ENCODE results near the gene SLC49A3.
"Not testable (repeated sequence)": the region's sequence is repeated elsewhere in the genome, so short reads cannot be mapped to it uniquely, and the experiment has no call there.

The SLC49A3 gene

GRCh38 chr4:688854-689681 is at the start of gene SLC49A3:
Gene SLC49A3, minus strand, starts transcription at chr4:689151. Its CDS starts 24 bp downstream, at chr4:689127.
- H3K4me3 Mint-ChIP-seq: peak within 1 kb of the TSS; percentile 37
- H3K27me3 Mint-ChIP-seq: no peaks in the 10 kb centered on the region
- no peaks in the 10 kb centered on the region for H3K9me3 Mint-ChIP-seq
- no peaks in the 10 kb centered on the region for H3K36me3 Mint-ChIP-seq (ENCODE audit: low read depth)
- no peak within 1 kb of the TSS for H3K27ac Mint-ChIP-seq
- H3K4me1 Mint-ChIP-seq (ENCODE audit: low read depth): no peaks in the 10 kb centered on the region

DNA sequence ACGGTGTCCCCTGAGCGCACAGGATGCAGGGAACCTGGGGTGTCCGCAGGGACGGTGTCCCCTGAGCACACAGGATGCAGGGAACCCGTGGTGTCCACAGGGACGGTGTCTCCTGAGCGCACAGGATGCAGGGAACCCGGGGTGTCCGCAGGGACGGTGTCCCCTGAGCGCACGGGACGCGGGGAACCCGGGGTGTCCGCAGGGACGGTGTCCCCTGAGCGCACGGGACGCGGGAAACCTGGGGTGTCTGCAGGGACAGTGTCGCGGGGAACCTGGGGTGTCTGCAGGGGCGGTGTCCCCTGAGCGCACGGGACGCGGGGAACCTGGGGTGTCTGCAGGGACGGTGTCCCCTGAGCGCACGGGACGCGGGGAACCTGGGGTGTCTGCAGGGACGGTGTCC is 47.6 kb upstream of the SLC49A3 start:
- H3K36me3 Mint-ChIP-seq (ENCODE audit: low read depth): peaks cover 30% of the 10 kb centered on the region
- not testable (repeated sequence) for H3K27me3 Mint-ChIP-seq; H3K4me1 Mint-ChIP-seq (ENCODE audit: low read depth); H3K9me3 Mint-ChIP-seq; H3K4me3 Mint-ChIP-seq; H3K27ac Mint-ChIP-seq

DNA sequence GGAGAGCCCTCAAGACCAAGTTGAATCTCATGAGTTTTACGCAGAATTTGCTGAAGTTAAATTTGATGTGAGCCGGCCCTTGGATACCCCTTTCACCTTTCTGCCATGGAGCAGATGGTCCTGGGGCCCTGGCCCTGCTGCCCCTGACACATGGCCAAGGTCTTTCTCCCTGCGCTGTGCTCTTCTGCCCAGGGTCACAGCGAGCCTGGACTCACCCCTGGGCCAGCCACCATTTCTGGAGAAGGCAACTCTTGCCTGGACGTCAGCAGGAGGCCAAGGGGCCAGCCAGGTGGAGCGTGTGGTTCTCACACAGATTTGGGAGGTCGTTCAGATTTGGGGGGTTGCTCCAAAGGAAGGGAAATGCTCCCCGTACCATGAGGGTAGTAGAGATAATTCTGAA is 46.6 kb upstream of the SLC49A3 start:
- Mint-ChIP-seq H3K27me3 (no peaks in the 10 kb centered on the region), H3K4me3 (no peak overlapping the region), H3K36me3 (ENCODE audit: low read depth) (peaks cover 34% of the 10 kb centered on the region), H3K4me1 (ENCODE audit: low read depth) (no peaks in the 10 kb centered on the region), H3K9me3 (no peaks in the 10 kb centered on the region), H3K27ac (no peak overlapping the region)

- peaks cover 35% of the 10 kb centered on the region for H3K36me3 Mint-ChIP-seq (ENCODE audit: low read depth)
- H3K4me3 Mint-ChIP-seq: no peak overlapping the region
- no peaks in the 10 kb centered on the region for H3K27me3 Mint-ChIP-seq
- H3K9me3 Mint-ChIP-seq: no peaks in the 10 kb centered on the region
- no peak overlapping the region for H3K27ac Mint-ChIP-seq
- H3K4me1 Mint-ChIP-seq (ENCODE audit: low read depth): no peaks in the 10 kb centered on the region
Observed at GRCh38 chr4:734951-735350, 46.0 kb upstream of the SLC49A3 start.

GRCh38 chr4:734075-734474 is 45.1 kb upstream of the SLC49A3 start:
- H3K4me1 Mint-ChIP-seq (ENCODE audit: low read depth): no peaks in the 10 kb centered on the region
- peaks cover 30% of the 10 kb centered on the region for H3K36me3 Mint-ChIP-seq (ENCODE audit: low read depth)
- H3K4me3 Mint-ChIP-seq: no peak overlapping the region
- no peaks in the 10 kb centered on the region for H3K9me3 Mint-ChIP-seq
- no peak overlapping the region for H3K27ac Mint-ChIP-seq
- H3K27me3 Mint-ChIP-seq: no peaks in the 10 kb centered on the region

- no peaks in the 10 kb centered on the region for H3K9me3 Mint-ChIP-seq
- no peak overlapping the region for H3K27ac Mint-ChIP-seq
- H3K4me1 Mint-ChIP-seq (ENCODE audit: low read depth): no peaks in the 10 kb centered on the region
- peaks cover 30% of the 10 kb centered on the region for H3K36me3 Mint-ChIP-seq (ENCODE audit: low read depth)
- no peak overlapping the region for H3K4me3 Mint-ChIP-seq
- H3K27me3 Mint-ChIP-seq: no peaks in the 10 kb centered on the region
Observed at GRCh38 chr4:733631-733980, 44.7 kb upstream of the SLC49A3 start.

DNA sequence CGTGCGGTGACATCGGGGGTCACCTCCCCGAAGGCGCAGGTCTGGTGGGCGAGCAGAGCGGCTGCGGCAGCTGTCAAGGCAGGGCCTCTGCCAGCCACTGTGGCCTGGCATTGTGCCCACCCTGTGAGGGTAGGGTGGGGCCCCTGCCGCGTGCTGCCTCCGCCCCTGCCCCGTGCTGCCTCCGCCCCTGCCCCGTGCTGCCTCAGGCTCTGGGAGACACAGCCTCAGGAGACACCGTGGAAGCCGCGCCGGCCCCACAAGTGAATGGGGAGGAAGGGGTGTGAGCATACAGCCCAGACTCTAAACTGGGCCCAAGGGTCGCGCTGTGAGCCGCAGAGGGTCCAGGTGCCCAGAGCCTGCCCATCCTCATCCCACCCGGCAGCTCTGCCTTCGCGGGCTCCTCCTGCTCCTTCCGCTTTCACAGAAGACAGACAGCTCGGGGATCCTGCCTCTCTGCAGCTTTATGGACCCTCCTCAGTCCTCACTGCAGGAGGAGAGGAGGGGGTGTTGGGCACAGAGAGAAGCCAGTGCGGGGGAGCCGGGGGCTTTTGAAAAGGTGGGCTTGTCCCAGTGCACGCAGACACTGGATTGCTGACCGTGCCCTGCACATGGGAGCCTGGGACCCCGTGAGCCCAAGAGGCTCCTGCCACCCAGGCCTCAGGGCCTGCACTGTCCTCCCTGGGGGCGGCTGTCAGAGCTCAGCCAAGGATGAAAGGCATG is 44.1 kb upstream of the SLC49A3 start:
- H3K4me3 Mint-ChIP-seq: no peak overlapping the region
- H3K27me3 Mint-ChIP-seq: no peaks in the 10 kb centered on the region
- no peak overlapping the region for H3K27ac Mint-ChIP-seq
- peaks cover 30% of the 10 kb centered on the region for H3K36me3 Mint-ChIP-seq (ENCODE audit: low read depth)
- H3K4me1 Mint-ChIP-seq (ENCODE audit: low read depth): no peaks in the 10 kb centered on the region
- H3K9me3 Mint-ChIP-seq: no peaks in the 10 kb centered on the region

GRCh38 chr4:732486-732885 is 43.5 kb upstream of the SLC49A3 start:
- no peaks in the 10 kb centered on the region for H3K9me3 Mint-ChIP-seq
- peaks cover 28% of the 10 kb centered on the region for H3K36me3 Mint-ChIP-seq (ENCODE audit: low read depth)
- H3K4me3 Mint-ChIP-seq: no peak overlapping the region
- no peaks in the 10 kb centered on the region for H3K27me3 Mint-ChIP-seq
- no peak overlapping the region for H3K27ac Mint-ChIP-seq
- no peaks in the 10 kb centered on the region for H3K4me1 Mint-ChIP-seq (ENCODE audit: low read depth)

- H3K36me3 Mint-ChIP-seq (ENCODE audit: low read depth): peaks cover 23% of the 10 kb centered on the region
- not testable (repeated sequence) for H3K4me1 Mint-ChIP-seq (ENCODE audit: low read depth); H3K9me3 Mint-ChIP-seq; H3K27me3 Mint-ChIP-seq; H3K27ac Mint-ChIP-seq; H3K4me3 Mint-ChIP-seq
Observed at GRCh38 chr4:731954-732353, 43.0 kb upstream of the SLC49A3 start.

DNA sequence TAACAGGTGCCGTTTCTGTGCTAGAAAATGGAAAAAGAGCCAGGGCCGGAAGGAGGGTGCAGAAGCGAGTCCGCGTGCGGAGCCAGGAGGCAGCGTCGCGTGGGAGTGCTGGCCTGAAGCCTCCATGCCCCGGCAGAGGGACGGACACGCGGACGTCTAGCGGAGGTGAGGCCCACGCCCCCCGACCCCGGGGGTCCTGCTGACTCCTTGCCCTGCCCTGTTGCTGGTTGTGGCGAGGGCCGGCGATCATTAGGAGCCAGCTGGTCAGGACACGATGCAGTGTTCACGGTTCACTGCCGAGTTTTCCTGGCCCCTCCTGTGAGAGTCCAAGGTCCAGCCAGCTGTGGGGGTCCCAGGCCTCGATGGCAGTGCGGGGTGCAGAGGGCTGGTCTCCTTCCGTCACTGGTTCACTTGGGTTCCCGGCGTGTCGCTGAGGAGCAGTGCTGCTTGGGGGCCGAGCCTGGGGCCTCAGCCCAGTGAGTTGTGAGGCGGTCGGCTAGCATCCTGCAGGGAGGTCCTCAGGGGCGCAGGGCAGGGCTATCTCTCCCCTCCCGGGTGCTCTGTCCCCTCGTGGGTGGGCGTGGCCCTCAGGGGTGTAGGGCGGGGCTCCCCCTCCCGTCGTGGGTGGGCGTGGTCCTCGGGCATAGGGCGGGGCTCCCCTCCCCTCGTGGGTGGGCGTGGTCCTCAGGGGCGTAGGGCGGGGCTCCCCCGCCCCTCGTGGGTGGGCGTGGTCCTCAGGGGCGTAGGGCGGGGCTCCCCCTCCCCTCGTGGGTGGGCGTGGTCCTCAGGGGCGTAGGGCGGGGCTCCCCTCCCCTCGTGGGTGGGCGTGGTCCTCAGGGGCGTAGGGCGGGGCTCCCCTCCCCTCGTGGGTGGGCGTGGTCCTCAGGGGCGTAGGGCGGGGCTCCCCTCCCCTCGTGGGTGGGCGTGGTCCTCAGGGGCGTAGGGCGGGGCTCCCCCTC is 42.3 kb upstream of the SLC49A3 start:
- not testable (repeated sequence) for H3K4me3 Mint-ChIP-seq; H3K4me1 Mint-ChIP-seq (ENCODE audit: low read depth); H3K27me3 Mint-ChIP-seq; H3K9me3 Mint-ChIP-seq; H3K27ac Mint-ChIP-seq
- H3K36me3 Mint-ChIP-seq (ENCODE audit: low read depth): peaks cover 23% of the 10 kb centered on the region

DNA sequence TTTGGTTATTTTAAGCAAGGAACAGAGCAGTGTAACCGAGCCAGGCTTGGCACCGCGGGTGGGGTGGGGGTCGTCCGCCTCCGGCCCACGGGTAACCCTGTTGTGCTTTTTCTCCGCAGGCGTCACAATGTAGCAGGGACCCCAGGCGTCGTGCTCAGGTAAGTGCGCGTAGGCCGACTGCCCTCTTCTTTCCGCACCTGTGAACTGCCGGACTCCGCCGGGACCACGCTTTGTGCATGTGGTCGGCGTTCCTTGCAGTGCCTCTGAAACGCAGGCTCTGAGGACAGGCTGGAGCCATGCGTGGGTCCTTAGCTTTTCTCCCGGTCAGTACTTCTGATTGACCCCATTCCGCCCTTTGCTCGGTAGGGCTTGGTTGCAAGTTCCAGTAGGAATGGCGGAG is 41.6 kb upstream of the SLC49A3 start:
- Mint-ChIP-seq H3K36me3 (ENCODE audit: low read depth) (peaks cover 21% of the 10 kb centered on the region), H3K27ac (no peak overlapping the region), H3K4me3 (no peak overlapping the region), H3K27me3 (no peaks in the 10 kb centered on the region), H3K4me1 (ENCODE audit: low read depth) (peaks cover 8% of the 10 kb centered on the region), H3K9me3 (no peaks in the 10 kb centered on the region)

DNA sequence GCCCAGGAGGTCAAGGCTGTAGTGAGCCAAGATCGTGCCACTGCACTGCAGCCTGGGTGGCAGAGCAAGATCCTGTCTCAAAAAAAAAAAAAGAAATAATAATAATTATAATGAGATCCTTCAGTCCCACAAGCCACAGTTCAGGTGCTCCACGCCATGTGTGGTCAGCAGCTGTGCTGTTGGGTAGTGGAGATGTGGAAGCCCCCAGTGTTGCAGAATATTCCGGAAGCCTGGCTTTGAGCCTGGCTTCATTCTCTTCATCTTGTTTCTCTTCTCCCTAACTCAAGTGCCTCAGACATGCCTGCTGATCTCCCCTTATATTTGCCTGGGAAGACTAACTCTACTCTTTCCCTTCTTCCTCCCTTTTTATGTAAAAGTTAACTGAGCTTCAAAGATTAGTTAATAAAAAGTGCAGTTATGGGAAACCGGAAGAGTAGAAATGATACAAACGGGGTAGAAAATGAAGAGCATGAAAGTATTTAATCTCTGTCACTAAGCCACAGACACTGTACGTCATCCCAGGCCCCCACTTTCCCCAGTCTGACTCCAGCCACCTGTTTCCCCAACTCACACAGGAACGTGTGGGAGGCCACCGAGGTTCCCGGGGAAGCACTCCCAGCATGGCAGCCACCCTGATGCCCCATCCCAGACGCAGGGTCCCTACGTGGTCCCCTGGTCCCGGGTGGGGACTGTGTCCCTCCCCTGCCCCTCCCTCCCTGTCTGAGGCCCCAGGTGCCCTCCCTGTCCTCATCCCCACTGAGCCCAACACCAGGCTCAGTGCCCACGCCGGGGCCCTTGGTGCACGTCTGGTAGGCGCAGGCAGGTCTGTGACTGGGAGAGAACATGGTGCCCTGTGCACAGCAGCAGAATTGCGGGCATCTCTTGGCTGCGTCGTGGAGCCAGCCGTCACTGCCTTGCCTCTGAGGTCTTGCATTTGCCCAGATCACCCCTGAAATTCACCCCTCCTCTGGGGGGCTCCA is 40.7 kb upstream of the SLC49A3 start:
- Mint-ChIP-seq H3K27ac (no peak overlapping the region), H3K4me3 (no peak overlapping the region)

GRCh38 chr4:727576-727975 is 38.6 kb upstream of the SLC49A3 start:
- peaks cover 17% of the 10 kb centered on the region for H3K36me3 Mint-ChIP-seq (ENCODE audit: low read depth)
- peaks cover 12% of the 10 kb centered on the region for H3K4me1 Mint-ChIP-seq (ENCODE audit: low read depth)
- no peaks in the 10 kb centered on the region for H3K9me3 Mint-ChIP-seq
- no peak overlapping the region for H3K27ac Mint-ChIP-seq
- no peak overlapping the region for H3K4me3 Mint-ChIP-seq
- no peaks in the 10 kb centered on the region for H3K27me3 Mint-ChIP-seq

More for the DNA sequence above, 40.7 kb upstream of the SLC49A3 start:
- Mint-ChIP-seq H3K9me3 (no peaks in the 10 kb centered on the region), H3K36me3 (ENCODE audit: low read depth) (peaks cover 22% of the 10 kb centered on the region), H3K4me1 (ENCODE audit: low read depth) (peaks cover 12% of the 10 kb centered on the region), H3K27me3 (no peaks in the 10 kb centered on the region)

GRCh38 chr4:726838-727237 is 37.9 kb upstream of the SLC49A3 start:
- H3K4me3 Mint-ChIP-seq: no peak overlapping the region
- peaks cover 12% of the 10 kb centered on the region for H3K4me1 Mint-ChIP-seq (ENCODE audit: low read depth)
- peaks cover 21% of the 10 kb centered on the region for H3K36me3 Mint-ChIP-seq (ENCODE audit: low read depth)
- H3K9me3 Mint-ChIP-seq: no peaks in the 10 kb centered on the region
- H3K27me3 Mint-ChIP-seq: no peaks in the 10 kb centered on the region
- H3K27ac Mint-ChIP-seq: no peak overlapping the region
